GM21528 (cell line): ENCODE measurements around the gene RPLP2.

ENCODE experiments used
- ATAC-seq: cut with Tn5 transposase; IDR thresholded peaks from one replicate; pipeline ENCODE4 v1.9.1; 2021; ENCODE audit warnings: mild to moderate bottlenecking, moderate library complexity; ENCODE audit not compliant: unreplicated experiment, low FRiP score

Gene RPLP2

DNA sequence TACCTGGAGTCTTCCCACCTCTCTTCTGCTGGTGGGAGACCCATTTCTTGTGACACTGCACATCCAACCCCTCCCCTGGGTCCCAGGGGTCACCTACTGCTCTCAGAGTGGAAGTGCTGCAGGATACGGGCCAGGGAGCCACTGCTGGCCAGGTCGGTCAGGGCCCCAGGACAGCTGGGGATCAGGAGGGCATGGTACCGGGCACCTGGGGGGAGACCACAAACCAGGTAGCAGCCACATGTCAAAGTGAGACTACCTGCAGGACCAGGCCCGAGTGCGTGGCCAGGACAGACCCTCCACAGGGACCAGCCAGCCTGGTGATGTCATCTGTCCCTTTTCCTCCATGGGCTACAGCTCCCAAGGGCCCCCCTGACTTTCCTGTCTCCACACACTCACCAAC lies 36.3 kb upstream of the RPLP2 start:
- ATAC-seq: no peak

DNA sequence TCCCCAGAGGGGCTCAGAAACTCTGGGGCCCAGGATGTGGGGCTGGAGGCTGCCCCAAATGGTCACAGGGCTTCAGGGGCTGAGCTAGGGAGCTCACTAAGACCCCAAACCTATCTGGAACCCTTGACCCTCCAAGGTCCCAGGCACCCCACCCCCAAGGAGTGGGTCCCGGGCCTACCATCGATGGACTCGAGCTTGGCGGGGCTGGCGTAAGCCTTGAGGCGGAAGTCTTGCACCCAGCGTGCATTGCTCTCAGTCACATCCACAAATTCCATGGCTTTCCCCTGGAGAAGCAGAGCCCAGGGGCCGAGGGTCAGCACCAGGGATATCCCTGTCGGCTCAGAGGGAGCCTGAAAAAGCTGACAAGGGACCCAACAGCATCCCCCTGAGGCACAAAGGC lies 35.9 kb upstream of the RPLP2 start:
- ATAC-seq: no peak

DNA sequence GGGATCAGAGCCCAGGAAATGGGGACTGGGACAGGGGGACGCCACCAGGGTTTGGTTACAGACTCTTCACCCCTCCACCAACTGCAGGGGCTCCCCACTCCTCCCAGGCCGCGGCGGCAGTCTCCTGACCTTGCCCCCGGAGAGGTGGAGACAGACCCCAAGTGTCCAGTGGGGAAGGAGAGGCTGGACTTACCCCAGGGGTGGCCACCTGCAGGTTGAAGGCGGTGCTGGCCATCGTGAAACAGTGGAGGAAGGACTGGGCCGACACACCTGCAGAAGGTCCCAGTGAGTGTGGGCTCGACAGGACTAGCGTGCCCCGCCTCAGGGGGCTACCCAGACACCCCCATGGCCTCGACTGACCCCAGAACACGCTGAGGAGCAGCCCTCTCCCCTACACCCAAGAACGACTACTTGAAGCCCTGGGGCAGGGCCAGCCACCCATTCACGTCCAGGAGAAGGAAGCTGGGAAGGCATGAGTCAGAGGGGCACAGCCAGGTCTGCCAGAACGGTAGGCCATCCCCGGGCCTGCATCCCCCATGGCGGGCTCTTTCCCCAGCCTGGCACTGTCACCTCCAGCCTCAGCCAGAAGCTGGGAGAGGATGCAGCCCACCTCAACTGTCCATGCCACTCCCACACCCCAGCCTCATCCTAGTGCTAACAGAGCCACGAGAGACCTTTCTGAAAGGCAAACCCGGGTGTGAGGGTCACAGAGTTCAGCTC lies 34.7 kb upstream of the RPLP2 start:
- no peak for ATAC-seq

DNA sequence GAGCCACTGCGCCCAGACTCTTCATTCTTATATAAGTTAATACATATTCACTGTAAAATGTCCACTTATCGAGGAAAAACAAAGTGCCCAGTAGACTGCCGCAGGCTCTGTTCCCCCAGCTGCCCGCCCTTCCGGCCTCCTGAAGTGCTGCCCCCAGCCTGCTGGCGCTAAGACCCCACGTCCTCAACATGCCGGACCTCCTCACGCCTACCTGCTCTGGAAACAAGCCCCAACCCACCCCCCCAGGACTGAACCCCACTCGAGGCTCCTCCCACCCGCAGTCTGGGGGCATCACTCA lies 33.6 kb upstream of the RPLP2 start:
- ATAC-seq: no peak

DNA sequence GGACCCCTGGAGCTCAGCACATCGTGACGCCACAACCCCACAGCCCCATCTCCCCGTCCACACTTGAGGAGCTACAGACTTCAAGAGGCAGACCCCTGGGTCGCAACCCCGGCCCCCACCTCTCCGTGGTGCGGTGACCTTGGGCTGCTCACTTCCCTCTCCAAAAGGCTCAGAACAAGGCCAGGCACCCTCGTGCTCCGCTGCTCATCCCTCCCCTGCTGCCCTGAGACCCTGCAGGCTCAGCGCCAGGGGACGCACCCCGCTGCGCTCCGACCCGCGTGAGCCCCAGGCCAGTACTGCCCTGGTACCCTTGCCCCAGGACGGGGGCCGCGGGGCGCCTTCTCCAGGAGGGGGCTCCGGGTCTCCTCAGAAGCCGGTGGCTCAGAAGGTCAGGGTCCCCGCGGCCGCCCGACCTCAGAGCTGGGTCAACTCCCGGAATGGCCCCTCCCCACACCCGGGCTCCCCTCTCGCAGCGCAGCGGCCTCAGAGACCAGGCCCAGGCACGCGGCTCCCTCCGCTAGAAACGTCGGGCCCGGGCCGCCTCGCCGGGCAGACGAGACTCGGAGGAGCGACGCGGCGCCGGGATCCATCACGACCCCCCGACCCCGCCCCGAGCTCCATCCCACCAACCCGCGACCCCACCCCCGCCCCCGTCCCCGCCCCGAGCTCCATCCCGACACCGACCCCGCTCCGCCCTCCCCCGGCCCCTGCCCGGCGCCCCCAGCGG lies 33.0 kb upstream of the RPLP2 start:
- peak; percentile 37 for ATAC-seq

DNA sequence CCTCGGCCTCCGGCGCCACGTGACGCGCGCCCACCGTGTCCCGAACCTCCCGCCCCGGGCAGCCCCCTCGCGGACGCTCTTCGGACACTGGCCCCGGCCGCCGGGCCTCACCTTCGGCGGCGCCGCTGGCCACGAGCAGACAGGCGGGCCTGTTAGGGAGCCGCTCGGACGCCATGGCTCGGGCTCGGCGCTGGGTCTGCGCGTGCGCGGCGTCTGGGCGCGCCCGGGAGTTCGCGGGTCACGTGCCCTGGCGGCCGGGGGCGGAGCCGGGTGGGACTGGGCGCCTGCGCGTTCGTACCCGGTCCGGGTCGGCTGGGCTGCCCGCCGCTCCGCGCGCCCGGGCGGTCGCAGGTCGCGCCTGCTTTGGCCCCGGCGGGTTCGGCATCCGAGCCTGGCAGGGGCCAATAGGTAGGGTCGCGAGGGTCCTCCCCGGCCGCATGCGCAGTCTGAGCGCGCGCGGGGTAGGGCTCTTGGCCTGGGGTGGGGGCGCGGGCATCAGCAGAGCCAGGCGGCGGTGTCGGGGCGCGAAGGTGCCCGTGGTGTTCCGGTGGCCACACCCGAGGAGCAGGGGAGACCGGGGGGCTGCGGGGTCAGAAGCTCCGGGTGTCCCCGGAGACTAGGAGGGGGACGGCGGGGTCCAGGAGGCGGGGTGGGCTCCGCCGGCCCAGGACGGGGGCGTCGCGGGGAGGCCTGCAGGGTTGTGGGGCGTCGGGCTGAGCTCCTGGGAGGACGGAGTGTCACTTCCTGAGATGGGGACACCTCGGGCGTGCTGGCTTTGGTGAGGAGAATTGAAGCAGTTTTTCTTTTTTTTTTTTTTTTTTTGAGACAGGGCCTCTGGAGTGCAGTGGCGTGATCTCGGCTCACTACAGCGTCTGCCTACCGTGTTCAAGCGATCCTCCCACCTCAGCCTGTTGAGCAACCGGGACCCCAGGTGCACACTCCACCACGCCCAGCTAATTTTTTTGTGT lies 32.2 kb upstream of the RPLP2 start, which contains the start of gene GATD1:
TSS of gene GATD1 (minus strand) at position 200 of the 968 bp plus-strand sequence. CDS start at position 175, 25 bp downstream.
- ATAC-seq: peak; percentile 76

DNA sequence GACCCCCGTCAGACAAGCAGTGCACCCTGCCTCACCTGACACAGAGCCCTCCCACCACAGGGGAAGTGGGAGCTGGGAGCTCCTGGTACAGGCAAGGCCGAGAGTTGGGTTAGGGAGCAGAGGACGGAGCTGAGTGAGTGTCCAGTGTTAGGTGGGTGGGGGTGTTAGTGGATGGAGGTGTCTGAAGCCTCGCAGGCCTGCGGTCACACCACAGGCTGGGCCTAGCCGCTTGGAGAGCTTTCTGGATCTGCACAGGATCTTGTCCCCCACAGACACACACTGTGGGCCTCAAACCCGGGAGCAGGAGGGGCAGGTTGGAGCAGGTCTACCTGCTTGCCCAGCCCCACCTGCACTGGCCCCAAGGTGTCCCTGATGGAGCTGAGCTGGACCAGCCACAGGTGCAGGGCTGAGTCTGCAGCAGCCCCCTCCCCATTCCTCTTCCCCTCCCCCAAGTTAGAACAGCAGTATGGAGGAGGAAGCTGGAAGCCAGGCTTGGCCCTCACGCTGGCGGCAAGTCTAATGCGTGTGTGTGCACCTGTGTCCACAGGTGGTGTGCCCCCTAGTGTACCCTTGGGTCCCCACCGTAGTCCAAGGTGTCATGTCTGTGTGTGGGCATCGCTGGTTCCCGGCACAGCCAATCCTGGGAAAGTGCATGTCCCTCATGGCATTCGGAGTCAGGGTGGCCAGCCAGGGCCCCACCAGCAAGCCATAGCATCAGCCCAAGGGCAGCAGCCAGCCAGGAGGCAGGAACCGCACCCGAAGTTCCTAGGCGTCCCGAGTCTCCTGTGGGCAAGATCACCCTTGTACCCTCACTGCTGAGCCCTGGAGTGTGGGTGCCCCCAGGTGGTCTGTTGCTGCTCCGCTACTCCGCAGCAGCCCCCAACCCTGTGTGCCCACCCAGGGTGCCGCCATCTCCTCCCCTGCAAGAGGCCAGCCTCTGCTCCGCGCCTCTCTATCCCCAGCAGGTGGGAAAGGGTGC lies 30.5 kb upstream of the RPLP2 start:
- no peak for ATAC-seq

DNA sequence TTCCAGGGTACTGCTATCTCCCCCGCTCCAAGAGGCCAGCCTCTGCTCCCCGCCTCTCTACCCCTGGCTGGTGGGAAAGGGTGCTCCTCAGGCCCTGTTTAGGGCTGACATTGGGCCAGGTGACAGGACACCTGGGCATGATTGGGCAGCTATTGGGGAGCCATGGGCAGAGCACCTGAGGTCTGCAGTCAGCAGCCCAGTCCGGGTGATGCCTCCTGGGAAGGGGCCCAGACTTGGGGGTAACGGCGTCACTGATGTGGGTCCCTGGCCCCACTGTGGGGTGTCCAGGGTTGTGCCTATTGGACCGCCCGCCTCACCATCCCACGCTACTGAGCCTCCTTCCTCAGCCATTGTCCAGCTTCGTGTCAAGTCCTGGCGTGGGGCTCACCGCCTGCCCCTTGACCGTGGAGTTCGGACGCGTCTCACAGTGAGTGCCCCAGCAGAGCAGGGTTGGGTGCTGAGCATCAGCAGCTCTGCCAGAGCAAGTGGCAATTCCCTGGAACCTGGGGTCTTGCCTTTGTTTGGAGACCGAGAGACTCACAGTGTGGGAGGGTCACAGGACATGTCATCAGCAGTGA lies 29.7 kb upstream of the RPLP2 start:
- ATAC-seq: no peak

DNA sequence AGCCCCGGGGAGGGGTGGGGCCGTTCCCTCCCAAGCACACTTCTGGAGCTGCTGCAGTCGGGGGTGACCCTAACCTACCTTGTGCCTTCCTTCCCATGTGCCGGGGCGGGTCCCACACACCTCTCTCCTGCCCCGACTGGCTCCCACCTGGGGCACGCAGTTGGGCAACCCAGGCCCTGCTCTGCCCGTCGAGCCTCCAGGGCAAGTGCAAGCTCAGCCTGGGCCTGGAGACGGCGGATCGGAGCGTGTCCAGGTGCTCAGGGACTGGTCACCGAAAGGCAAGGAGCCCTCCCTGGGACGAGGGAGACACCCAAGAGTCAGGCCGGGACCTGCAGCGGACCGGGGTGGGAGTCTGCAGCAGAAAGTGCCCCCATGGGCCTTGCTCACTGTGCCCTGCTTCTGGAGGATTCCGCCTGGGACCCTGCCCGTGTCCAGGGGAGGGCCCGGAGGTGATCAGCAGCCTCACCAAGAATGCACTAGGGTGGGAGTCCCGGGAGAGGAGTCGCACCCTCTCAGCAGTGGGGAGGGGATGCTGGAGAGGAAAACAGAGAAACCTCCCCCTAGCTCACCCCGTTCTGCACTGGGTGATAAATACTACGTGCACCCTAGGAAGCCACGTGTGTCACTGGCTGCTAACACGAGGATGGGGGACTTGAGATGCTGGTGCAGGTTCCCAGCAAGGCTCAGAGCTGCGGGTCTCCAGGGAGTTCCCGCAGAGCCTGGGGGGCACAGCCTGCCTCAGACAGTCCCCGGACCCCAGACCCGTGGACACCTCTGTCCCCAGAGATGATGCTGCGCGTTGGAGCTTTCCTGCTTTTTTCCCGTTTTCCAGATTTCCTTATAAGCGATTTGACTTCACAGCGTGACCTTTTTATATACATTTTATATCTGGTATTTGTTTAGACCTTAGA lies 27.2 kb upstream of the RPLP2 start:
- no peak for ATAC-seq

DNA sequence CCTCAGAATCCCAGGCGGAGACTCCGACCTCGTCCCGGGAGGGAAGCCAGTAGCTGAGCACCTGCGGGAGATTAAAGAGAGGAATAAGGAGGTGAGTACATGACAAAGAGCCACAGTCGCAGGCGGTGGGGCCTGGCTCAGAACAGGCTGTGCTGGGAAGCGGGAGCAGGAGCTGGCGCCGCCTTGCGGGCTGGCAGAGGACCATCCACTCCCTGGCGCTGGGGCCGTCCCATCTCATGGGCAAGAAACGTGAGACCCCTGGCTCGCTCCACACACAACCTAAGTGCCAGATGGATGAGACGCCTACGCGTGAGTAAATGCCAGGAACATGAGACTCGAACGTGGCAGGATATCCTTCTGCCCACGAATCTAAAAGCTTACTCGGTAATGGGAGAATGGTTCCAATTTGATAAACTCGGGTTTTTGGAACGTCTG lies 26.2 kb upstream of the RPLP2 start:
- ATAC-seq: no peak

DNA sequence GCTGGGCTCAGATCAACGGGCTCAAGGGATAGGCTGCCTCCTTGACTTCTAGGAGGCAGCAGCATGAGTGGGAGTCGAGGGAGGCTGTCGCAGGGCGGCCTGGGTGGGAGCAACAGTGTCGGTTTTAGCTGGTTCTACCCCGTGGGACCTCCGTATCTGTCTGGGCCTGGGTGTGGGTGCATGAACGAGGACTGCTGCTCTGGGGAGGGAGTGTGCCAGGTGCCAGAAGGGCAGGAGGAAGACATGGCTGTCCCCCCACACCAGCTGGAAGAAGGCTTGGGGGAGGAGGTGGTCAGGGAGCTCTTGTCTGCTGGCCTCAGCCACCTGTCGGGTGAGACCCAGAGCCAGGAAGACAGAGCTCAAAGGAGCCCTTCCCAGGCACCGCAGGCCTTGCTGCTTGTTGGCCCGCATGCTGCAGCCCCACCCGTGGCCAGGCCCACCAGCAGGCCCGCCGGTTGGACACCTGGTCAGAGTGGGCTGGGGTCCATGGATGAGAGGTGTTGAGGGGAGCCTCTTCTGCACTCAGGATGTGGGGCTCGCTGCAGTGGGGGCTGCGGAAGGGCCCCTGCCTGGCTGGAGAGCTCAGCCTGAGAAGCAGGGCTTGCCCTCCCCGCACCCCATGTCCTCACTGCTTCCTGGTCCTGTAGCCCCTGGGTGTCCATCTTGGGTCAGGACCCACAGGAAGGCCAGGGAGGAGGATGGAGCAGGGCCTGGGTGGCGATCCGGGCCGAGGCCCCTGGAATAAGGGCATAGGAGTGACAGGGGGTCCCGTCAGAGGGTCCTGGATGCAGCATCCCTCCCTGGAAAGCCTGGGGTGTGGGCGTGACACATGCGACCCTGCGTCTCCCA lies 23.3 kb upstream of the RPLP2 start:
- ATAC-seq: no peak

DNA sequence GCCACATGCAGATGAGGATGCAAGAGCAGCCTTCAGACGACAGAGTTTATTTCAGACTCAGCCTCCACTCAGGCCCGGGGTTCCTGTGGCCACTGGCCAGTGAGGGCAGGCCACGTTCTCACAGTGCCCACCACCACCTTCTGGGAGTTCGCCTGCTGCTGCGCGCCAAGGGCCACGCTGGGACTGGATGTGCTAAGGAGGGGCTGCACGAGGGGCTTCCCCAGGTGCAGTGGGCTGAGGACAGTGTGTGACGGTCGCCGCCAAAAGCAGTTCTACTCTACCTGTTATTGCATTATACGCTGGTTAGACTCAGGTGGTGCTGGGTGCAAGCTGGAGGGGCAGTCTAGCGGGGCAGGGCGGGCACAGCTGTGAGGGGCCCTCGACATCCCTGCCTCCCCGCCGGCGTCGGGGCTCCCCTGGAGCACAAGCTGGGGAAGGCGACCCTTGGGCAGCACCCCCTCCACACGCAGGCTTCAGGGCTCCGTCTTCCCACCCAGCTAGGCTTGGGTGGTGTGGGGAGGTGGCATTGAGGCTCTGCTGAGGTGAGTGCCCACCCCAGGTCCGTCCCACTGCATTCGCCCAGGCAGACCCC lies 22.6 kb upstream of the RPLP2 start:
- ATAC-seq: no peak

DNA sequence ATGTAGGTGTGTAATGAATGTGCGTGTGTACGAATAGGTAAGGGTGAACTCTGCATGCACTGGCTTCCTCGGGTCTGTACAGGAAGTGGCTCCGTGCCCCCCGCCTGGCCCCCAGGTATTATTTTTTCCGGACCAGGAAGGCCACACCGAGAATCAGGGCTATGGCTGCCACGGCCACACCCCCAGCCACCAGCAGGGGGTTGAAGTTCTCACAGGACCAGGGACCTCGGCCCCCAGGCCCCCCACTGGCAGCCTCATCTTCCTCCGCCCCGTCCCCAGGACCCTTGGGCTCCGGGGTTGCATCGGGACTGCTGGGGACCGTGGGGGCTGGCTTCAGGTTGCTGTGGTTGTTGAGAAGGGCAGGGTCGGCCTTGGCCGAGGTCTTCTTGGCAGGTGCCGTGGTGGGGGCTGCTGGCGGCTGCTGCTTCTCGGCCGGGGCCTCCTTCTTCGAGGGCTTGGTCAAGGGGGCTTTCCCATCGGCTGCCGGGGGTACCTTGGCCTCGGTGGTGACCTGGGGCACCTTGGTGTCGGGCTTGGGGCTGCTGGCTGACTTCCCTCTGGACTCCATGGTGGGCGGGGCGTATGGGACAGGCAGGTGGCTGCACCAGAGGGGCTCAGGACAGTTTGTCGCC lies 21.6 kb upstream of the RPLP2 start:
- no peak for ATAC-seq

DNA sequence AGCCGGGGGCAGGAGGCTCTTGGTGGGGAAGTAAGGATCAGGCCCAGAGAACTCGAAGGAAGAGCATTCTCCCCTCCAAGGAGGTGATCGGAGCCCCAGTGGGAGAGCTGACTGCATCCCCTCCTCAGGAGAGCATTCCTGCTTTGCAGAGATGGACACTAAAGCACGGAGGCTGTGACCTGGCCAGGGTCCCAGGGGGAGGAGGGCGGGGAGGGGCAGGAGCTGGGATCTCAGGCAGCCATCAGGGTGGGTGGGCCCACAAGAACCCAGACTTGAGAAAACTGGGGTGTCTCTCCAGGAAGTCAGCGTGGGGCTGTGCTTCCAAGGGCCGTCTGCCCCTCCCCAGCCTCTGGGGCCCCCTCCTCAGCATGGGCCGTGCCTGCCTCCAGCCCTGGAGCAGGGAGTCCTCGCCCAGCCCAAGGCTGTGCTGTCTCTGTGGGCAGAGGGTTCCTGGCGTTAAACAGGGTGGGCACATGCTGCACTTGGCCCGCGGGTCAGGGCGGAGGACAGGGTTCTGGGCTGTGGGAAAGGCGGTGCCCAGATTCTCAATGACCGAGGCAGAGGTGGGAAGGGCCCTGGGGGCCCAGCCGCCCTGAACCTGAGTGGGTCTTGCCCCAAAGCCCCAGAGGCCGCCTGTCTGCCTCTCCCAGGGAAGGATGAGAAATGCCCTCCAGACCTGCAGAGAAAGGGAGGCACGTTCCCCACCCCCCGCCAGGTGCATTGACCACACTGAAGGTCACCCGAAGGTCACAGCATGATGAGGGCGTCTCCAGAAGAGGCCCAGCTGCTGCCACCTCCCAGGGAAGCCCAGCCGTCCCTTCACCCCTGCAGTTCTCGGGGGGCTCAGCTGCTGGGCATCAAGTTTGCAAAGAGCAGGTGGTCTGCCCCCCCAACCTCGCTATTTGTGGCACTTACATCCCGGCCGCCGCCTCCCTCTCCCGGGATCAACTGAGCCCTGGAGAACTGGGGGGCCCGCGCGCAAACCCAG lies 20.5 kb upstream of the RPLP2 start:
- ATAC-seq: no peak

DNA sequence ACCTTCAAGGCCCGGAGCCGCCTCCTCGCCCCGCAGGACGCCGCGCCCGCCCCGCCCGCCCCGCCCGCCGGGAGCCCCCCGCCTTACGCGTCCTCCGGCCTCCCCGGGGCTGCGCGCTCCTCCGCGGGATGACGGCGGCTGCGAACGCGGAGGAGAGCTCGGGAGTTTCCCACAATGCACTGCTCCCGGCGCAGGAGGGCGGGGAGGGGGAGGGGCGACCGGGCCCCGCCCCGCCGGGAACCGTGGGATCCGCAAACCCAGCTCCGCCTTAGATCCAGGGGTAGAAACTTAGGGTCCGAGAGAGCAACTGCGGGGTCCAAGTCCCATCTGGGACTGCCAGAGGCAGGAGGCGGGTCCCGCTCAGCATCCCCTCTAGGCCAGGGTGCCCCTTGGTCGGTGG lies 19.8 kb upstream of the RPLP2 start, which contains the start of gene CEND1:
TSS of gene CEND1 (minus strand) at position 148 of the 400 bp plus-strand sequence. CDS start 1,514 bp downstream, outside the sequence.
- no peak for ATAC-seq
